K562 (cell line): Measurements from ENCODE around the gene HAPSTR1. TPM values are rescaled to one million over a fixed set of nuclear protein-coding genes. Genes with fewer than 3 reads are reported as not detected.

ENCODE experiments used
- ATAC-seq: fragments of 200-7000 bp; cut with Tn5 transposase; 3 replicates; pipeline ENCODE4 v1.9.1; 2020; ENCODE audit warnings: moderate library complexity
- BruUV-seq: library from RNA; stranded (reverse); fragments of 400-500 nt; replicated peaks from 2 replicates; lab custom pipeline; 2021; lab: Mats Ljungman, UMichigan
- CTCF ChIA-PET: fragments of 300-600 bp; formaldehyde crosslinking; extraction: SDS; loops from one replicate; lab custom pipeline; 2021; ENCODE audit warnings: low intra/inter-chr PET ratio; lab: Yijun Ruan, JAX
- POLR2A ChIA-PET: fragments of 300-600, 350-650 bp; sonication (Branson Sonifier 250); formaldehyde crosslinking; extraction: SDS; loops from one replicate; lab custom pipeline; 2021; ENCODE audit warnings: antibody characterized with exemption, inconsistent platforms; lab: Yijun Ruan, JAX
- DNase-seq, 4 experiments: peaks; one replicate each; pipeline versions ENCODE4 v3.0.0 to v3.0.0-alpha.2; 2011 to 2018; ENCODE audit warnings: low spot score in 3 of 4, mixed read lengths in 3 of 4; ENCODE audit errors: extremely low read depth in 1 of 4
- FAIRE-seq: peaks from 2 replicates; lab custom pipeline; 2011; peaks lifted over from hg19 to GRCh38; lab: Jason Lieb, UNC
- H2AFZ ChIP-seq: 2 replicates; pipeline ENCODE4 v1.6.0; 2011; ENCODE audit warnings: low read depth, low read length, control low read depth, inconsistent platforms
- H3K27ac ChIP-seq: fragments of 200-600 bp; 3 replicates; pipeline ENCODE4 v1.8.0; 2011; ENCODE audit warnings: low read depth, mild to moderate bottlenecking, control low read depth, inconsistent platforms, low read length, moderate library complexity, mixed read lengths; ENCODE audit errors: extremely low read depth
- H3K27me3 ChIP-seq, 2 experiments: fragments of 300-600 bp in 1 of 2; 2 replicates in 1 of 2; 3 replicates in 1 of 2; pipeline versions ENCODE4 v1.6.0 to v1.8.0; 2011; ENCODE audit warnings: inconsistent platforms in 2 of 2, low read length in 2 of 2, mild to moderate bottlenecking in 1 of 2, mixed read lengths in 1 of 2, moderate library complexity in 1 of 2; ENCODE audit not compliant: control insufficient read depth in 2 of 2, insufficient read depth in 2 of 2
- H3K36me3 ChIP-seq: fragments of 300-600 bp; 3 replicates; pipeline ENCODE4 v1.8.0; 2011; ENCODE audit warnings: mild to moderate bottlenecking, low read length, inconsistent platforms; ENCODE audit not compliant: control insufficient read depth, insufficient read depth
- H3K4me1 ChIP-seq, 2 experiments: fragments of 200-600 bp in 1 of 2; replicated peaks in 1 of 2; 2 replicates in 1 of 2; 3 replicates in 1 of 2; pipeline versions ENCODE4 v1.5.1 to v1.8.0; 2011; ENCODE audit warnings: inconsistent platforms in 2 of 2, low read length in 2 of 2, mild to moderate bottlenecking in 1 of 2, mixed read lengths in 1 of 2, moderate library complexity in 1 of 2; ENCODE audit not compliant: control insufficient read depth in 2 of 2, insufficient read depth in 2 of 2
- H3K4me2 ChIP-seq: 2 replicates; pipeline ENCODE4 v1.6.1; 2011; ENCODE audit warnings: low read length, control low read depth, inconsistent platforms, mixed read lengths; ENCODE audit not compliant: insufficient read depth
- H3K4me3 ChIP-seq: fragments of 200-600 bp; sonication (generic), shearing (Covaris generic); 2 replicates; pipeline ENCODE4 v1.5.1; 2016; ENCODE audit warnings: control low read depth, inconsistent platforms
- H3K79me2 ChIP-seq: fragments of 200-600 bp; 3 replicates; pipeline ENCODE4 v1.8.0; 2011; ENCODE audit warnings: low read length, inconsistent platforms; ENCODE audit not compliant: control insufficient read depth, insufficient read depth
- H3K9ac ChIP-seq, 2 experiments: 2 replicates each; pipeline versions ENCODE4 v1.6.0 to v1.6.1; 2011; ENCODE audit warnings: low read depth in 2 of 2, low read length in 2 of 2, control low read depth in 1 of 2, inconsistent platforms in 1 of 2, mild to moderate bottlenecking in 1 of 2, mixed read lengths in 1 of 2; ENCODE audit not compliant: insufficient read depth in 1 of 2
- H3K9me1 ChIP-seq: one replicate; pipeline ENCODE4 v1.6.0; 2011; ENCODE audit warnings: inconsistent platforms, mild to moderate bottlenecking, low read length, moderate library complexity; ENCODE audit not compliant: control insufficient read depth, insufficient read depth
- H3K9me3 ChIP-seq: replicated peaks from 2 replicates; pipeline ENCODE4 v1.5.1; 2011; ENCODE audit warnings: low read depth, low read length, inconsistent platforms; ENCODE audit not compliant: control insufficient read depth, insufficient read depth
- H4K20me1 ChIP-seq: replicated peaks from 2 replicates; pipeline ENCODE4 v1.6.1; 2011; ENCODE audit warnings: low read length, inconsistent platforms, mixed read lengths; ENCODE audit not compliant: control insufficient read depth, insufficient read depth
- ATF2 ChIP-seq: sonication (generic); formaldehyde crosslinking; IDR thresholded peaks from 2 replicates; pipeline ENCODE4 v1.8.1; 2022; ENCODE audit warnings: missing genetic modification reagents
- E2F5 ChIP-seq: sonication (generic); formaldehyde crosslinking; IDR thresholded peaks from 2 replicates; pipeline ENCODE4 v1.8.0; 2022; ENCODE audit warnings: mild to moderate bottlenecking, missing genetic modification reagents
- FOXP1 ChIP-seq: sonication (generic); formaldehyde crosslinking; IDR thresholded peaks from 2 replicates; pipeline ENCODE4 v1.8.0; 2022; ENCODE audit warnings: mild to moderate bottlenecking, missing genetic modification reagents
- GABPB2 ChIP-seq: fragments of 250-450 bp; sonication (Bioruptor Pico); conservative IDR thresholded peaks from 2 replicates; pipeline ENCODE4 v1.5.1; 2021; ENCODE audit warnings: mild to moderate bottlenecking
- GATA2 ChIP-seq: sonication (generic); formaldehyde crosslinking; IDR thresholded peaks from 2 replicates; pipeline ENCODE4 v1.4.0; 2020; ENCODE audit warnings: mild to moderate bottlenecking, missing genetic modification reagents
- HNRNPK ChIP-seq: fragments of 200-400 bp; formaldehyde crosslinking; IDR thresholded peaks from one replicate; pipeline ENCODE4 v1.6.1; 2018; ENCODE audit warnings: mild to moderate bottlenecking, low read depth, low read length; ENCODE audit not compliant: poor library complexity, severe bottlenecking
- KLF6 ChIP-seq: fragments of 250-450 bp; sonication (Bioruptor Pico); IDR thresholded peaks from 2 replicates; pipeline ENCODE4 v1.4.0; 2020; ENCODE audit warnings: mild to moderate bottlenecking, moderate library complexity, borderline replicate concordance
- MTA1 ChIP-seq: fragments of 450-650 bp; IDR thresholded peaks from 2 replicates; pipeline ENCODE4 v1.6.1; 2017; ENCODE audit warnings: borderline replicate concordance
- PRPF4 ChIP-seq: fragments of 200-400 bp; formaldehyde crosslinking; IDR thresholded peaks from one replicate; pipeline ENCODE4 v1.6.1; 2017; ENCODE audit warnings: low read length, low read depth, mild to moderate bottlenecking; ENCODE audit not compliant: insufficient read depth, poor library complexity, severe bottlenecking
- RREB1 ChIP-seq: fragments of 250-450 bp; sonication (Bioruptor Pico); IDR thresholded peaks from 2 replicates; pipeline ENCODE4 v1.4.0; 2020
- WGBS: fragments of 100-300 bp; shearing (Covaris generic); methylation state at CpG from one replicate; pipeline ENCODE4 v1.1.6; 2016; ENCODE audit warnings: low coverage, mixed read lengths; ENCODE audit not compliant: insufficient coverage; ENCODE audit errors: missing lambda C conversion rate; 5-methylcytosine and 5-hydroxymethylcytosine counted together
- in situ Hi-C: fragments of 300-500 bp; cut with MboI; formaldehyde crosslinking; loops from 4 replicates; pipeline ENCODE4 v1.15.0; 2018; ENCODE audit warnings: inconsistent platforms, mixed read lengths
- intact Hi-C: fragments of 100-400 bp; cut with micrococcal nuclease; formaldehyde crosslinking; loops from 2 replicates; pipeline ENCODE4 v1.14.2; 2022
- polyA plus RNA-seq, 8 experiments: library from polyadenylated mRNA; depleted of rRNA in 4 of 8; stranded (reverse) in 5 of 8; unstranded in 3 of 8; fragments of >200 nt; fragmentation: Nextera tagmentation in 2 of 8; fragmentation: Illumina TruSeq in 1 of 8; extraction: Ambion mirVana in 2 of 8; extraction: Trizol in 1 of 8; gene quantifications; 2 replicates each; pipeline versions ENCODE4 v1.2.1 to v1.2.3, GENCODE V29; 2011 to 2014; ENCODE audit warnings: inconsistent platforms in 1 of 8, missing spikeins in 1 of 8
- total RNA-seq, 7 experiments: library from RNA; depleted of rRNA in 6 of 7; stranded (reverse); fragments of >200 nt in 6 of 7; fragmentation: Illumina TruSeq in 2 of 7; extraction: Trizol in 2 of 7; gene quantifications; 2 replicates each; pipeline versions ENCODE4 v1.2.1 to v1.2.3, GENCODE V29; 2011 to 2021; ENCODE audit warnings: low replicate concordance in 1 of 7

HAPSTR1 gene
- total and polyA plus RNA-seq, 9 of the 15 experiments (the other 6 are each of a cell fraction or from before 2014, with no cell fraction given): 10.8 to 67.9 (median 36.5) TPM

- in situ Hi-C loops (no loop called here), intact Hi-C loops (loop anchor here (10.0 kb wide), 2 partner anchors 262 to 572 kb away; no protein-coding TSS in a partner anchor)
- no peaks in the 10 kb centered on the region for H3K36me3 ChIP-seq
- ChIA-PET POLR2A (interaction anchor here (1.4 kb wide), 1 partner anchor 10 kb away, joined by 3 read pairs; no protein-coding TSS in a partner anchor), CTCF (no interaction called here)
- no peak for FAIRE-seq
- WGBS: 69% methylated on average over 12 of the region's 13 CpGs
- H3K27me3 ChIP-seq: no peaks in the 10 kb centered on the region
- no peak for ATAC-seq
- no peak overlapping the region for H3K4me2 ChIP-seq
- DNase-seq: no peak
- H3K4me1 ChIP-seq: peaks cover 3 to 8% of the 10 kb centered on the region in 2 experiments; a peak in 3 of 5 replicates
- H4K20me1 ChIP-seq: peaks cover 3% of the 10 kb centered on the region; the same call in 1 of the 2 replicates
- H3K9ac ChIP-seq: no peak overlapping the region
- no peaks in the 10 kb centered on the region for H3K79me2 ChIP-seq
- no peak overlapping the region for H3K27ac ChIP-seq
- no peak overlapping the region for H3K4me3 ChIP-seq
- no TSS peak for BruUV-seq
- no peaks in the 10 kb centered on the region for H3K9me1 ChIP-seq
- H3K9me3 ChIP-seq: no peaks in the 10 kb centered on the region
- H2AFZ ChIP-seq: no peak overlapping the region
- TF ChIP-seq PRPF4: no peak
- no peak for TF ChIP-seq GATA2 (CRISPR knock-in tag)
- TF ChIP-seq FOXP1 (CRISPR knock-in tag): no peak
- TF ChIP-seq MTA1: no peak
- TF ChIP-seq GABPB2: no peak
- no peak for TF ChIP-seq RREB1
- no peak for TF ChIP-seq E2F5
- no peak for TF ChIP-seq KLF6 (CRISPR knock-in tag)
- no peak for TF ChIP-seq ATF2 (CRISPR knock-in tag)
- TF ChIP-seq HNRNPK: no peak
Measured at GRCh38 chr16:9136596-9136995, 45.2 kb downstream of the HAPSTR1 start.
